Measurements from ENCODE around the gene ADSS1.

DNA sequence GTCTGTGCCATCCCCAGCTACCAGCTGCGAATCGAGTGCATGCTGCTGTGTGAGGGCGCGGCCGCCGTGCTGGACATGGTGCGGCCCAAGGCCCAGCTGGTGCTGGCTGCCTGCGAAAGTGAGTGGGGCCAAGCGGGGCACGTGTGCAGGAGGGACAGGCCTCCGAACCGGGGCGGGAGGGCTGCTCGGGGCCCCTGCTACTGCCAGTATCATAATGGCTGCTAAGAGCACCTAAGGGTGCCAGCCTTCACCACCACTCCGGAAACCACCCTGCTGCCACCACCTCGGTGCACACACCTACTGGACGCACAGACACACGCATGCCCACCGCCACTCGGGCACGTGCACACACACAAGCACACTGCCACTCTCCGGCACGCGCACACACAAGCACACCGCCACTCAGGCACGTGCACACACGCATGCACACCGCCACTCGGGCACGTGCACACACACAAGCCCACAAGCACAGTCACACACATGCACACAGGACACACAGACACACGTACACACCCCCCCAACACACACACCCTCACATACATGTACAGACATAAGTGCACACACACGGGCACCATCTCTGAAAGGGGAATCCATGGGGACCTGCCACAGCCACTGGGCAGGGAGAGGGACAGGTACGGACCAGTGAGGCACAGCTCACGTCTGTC is 13.8 kb upstream of the ADSS1 start:
- TF ChIP-seq, protein P1, sequence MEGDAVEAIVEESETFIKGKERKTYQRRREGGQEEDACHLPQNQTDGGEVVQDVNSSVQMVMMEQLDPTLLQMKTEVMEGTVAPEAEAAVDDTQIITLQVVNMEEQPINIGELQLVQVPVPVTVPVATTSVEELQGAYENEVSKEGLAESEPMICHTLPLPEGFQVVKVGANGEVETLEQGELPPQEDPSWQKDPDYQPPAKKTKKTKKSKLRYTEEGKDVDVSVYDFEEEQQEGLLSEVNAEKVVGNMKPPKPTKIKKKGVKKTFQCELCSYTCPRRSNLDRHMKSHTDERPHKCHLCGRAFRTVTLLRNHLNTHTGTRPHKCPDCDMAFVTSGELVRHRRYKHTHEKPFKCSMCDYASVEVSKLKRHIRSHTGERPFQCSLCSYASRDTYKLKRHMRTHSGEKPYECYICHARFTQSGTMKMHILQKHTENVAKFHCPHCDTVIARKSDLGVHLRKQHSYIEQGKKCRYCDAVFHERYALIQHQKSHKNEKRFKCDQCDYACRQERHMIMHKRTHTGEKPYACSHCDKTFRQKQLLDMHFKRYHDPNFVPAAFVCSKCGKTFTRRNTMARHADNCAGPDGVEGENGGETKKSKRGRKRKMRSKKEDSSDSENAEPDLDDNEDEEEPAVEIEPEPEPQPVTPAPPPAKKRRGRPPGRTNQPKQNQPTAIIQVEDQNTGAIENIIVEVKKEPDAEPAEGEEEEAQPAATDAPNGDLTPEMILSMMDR (IDR thresholded peaks at IDR 0.05 in 8 of 11, conservative IDR thresholded peaks at IDR 0.05 in 3 of 11): no peak
- peak in 1 of 3 donors; percentile 38 for TF ChIP-seq POLR2AphosphoS5 (IDR thresholded peaks at IDR 0.05)
